NCI-H82 treated with DMSO at 0.1 percent for 48 hours (cell line): ENCODE measurements around the gene CPT1B.
"Not testable (repeated sequence)": the region's sequence is repeated elsewhere in the genome, so short reads cannot be mapped to it uniquely, and the experiment has no call there.

ENCODE experiments used
- DNase-seq: peaks from one replicate; lab custom pipeline; 2025; ENCODE audit not compliant: unreplicated experiment; lab: John Stamatoyannopoulos, UW

The CPT1B gene

GRCh38 chr22:50577987-50578775 lies at the start of gene CPT1B:
TSS of gene CPT1B (minus strand) at chr22:50578427. CDS start at chr22:50577915, 512 bp downstream.
- no peak for DNase-seq

- DNase-seq: no peak
Measured at GRCh38 chr22:50626850-50627641, 48.8 kb upstream of the CPT1B start.

GRCh38 chr22:50626314-50626849 lies 48.2 kb upstream of the CPT1B start:
- no peak for DNase-seq

- no peak for DNase-seq
Measured at GRCh38 chr22:50625568-50626313, 47.5 kb upstream of the CPT1B start.

- no peak for DNase-seq
Measured at GRCh38 chr22:50625131-50625567, 46.9 kb upstream of the CPT1B start.

GRCh38 chr22:50624347-50625130 lies 46.3 kb upstream of the CPT1B start:
- no peak for DNase-seq

- DNase-seq: no peak
Measured at GRCh38 chr22:50622723-50623327, 44.6 kb upstream of the CPT1B start.

GRCh38 chr22:50621948-50622722 lies 43.9 kb upstream of the CPT1B start:
- no peak for DNase-seq

- DNase-seq: no peak
Measured at GRCh38 chr22:50621356-50621880, 43.2 kb upstream of the CPT1B start.

GRCh38 chr22:50620593-50621355 lies 42.5 kb upstream of the CPT1B start:
- no peak for DNase-seq

- not testable (repeated sequence) for DNase-seq
Measured at GRCh38 chr22:50614296-50614695, 36.1 kb upstream of the CPT1B start.

- DNase-seq: no peak
Measured at GRCh38 chr22:50613291-50613981, 35.2 kb upstream of the CPT1B start.

GRCh38 chr22:50612528-50613221 lies 34.4 kb upstream of the CPT1B start:
- DNase-seq: no peak

GRCh38 chr22:50612168-50612527 lies 33.9 kb upstream of the CPT1B start:
- no peak for DNase-seq

GRCh38 chr22:50611341-50612060 lies 33.3 kb upstream of the CPT1B start:
- no peak for DNase-seq

GRCh38 chr22:50610581-50610980 lies 32.4 kb upstream of the CPT1B start:
- no peak for DNase-seq
